Melanocyte of skin (primary cell): ENCODE data around the gene MEGF6. TPM values are rescaled to one million over a fixed set of nuclear protein-coding genes. Genes with fewer than 3 reads are reported as not detected.

ENCODE experiments used
- small RNA-seq, 2 donors: library from RNA; depleted of rRNA; stranded (forward); fragments of <200 nt; gene quantifications; one replicate each; pipeline ENCODE3, GENCODE V24; 2012
- total RNA-seq, 2 donors: library from RNA; depleted of rRNA; stranded (reverse); fragments of >200 nt; gene quantifications; 2 replicates each; pipeline ENCODE4 v1.2.3, GENCODE V29; 2012

Gene MEGF6
- total RNA-seq = 1 to 10 TPM in 1 of 2 donors, under 1 TPM in 1; 1.00 to 1.7 TPM

DNA sequence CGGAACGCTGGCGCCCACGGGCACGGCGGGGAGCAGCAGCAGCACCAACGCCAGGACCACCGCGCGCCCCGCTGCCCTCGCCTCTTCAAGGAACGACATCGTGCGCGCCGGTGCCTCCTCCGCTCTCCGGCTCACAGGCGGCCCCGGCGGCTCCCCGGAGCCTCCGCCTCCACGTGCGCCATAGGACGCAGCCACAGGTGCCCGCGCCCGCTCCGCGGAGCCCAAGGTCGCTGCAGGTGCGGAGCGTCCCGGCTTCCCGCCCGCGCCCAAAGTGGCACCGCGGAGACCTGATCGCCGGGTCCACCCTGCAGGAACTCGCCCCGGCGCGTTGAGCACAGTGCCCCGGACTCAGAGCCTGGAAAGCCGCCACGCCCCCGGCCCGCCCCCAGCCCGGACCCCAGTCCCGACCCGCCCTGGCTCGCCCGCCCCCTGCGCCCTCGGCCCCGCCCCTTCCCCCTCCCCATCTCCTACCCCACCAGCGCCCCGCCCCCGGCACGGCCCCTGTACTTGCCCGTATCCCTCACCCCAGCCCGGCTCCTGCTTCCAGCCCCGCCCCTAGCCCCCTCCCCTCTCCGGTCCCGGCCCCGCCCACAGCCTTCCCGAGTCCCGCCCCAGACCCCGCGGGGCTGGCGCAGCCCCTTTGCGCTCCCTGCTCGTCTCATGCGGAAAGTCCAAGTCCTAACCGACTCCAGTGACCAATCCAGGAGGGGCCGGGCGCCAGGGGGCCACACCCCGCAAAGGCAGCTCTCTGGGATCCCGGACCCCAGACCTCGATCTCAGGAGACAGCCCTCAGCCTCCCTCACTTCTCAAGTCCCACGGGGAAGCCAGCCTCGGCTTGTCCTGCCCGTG is at the start of gene MEGF6:
TSS of gene MEGF6 (minus strand) at position 339 of the 850 bp plus-strand sequence. CDS start at position 99, 240 bp downstream.

GRCh38 chr1:3651930-3652547 is 40.7 kb upstream of the MEGF6 start, which contains the start of gene TP73:
Gene TP73, plus strand, starts transcription at chr1:3652516. Its CDS starts 29,850 bp downstream, at chr1:3682366.

DNA sequence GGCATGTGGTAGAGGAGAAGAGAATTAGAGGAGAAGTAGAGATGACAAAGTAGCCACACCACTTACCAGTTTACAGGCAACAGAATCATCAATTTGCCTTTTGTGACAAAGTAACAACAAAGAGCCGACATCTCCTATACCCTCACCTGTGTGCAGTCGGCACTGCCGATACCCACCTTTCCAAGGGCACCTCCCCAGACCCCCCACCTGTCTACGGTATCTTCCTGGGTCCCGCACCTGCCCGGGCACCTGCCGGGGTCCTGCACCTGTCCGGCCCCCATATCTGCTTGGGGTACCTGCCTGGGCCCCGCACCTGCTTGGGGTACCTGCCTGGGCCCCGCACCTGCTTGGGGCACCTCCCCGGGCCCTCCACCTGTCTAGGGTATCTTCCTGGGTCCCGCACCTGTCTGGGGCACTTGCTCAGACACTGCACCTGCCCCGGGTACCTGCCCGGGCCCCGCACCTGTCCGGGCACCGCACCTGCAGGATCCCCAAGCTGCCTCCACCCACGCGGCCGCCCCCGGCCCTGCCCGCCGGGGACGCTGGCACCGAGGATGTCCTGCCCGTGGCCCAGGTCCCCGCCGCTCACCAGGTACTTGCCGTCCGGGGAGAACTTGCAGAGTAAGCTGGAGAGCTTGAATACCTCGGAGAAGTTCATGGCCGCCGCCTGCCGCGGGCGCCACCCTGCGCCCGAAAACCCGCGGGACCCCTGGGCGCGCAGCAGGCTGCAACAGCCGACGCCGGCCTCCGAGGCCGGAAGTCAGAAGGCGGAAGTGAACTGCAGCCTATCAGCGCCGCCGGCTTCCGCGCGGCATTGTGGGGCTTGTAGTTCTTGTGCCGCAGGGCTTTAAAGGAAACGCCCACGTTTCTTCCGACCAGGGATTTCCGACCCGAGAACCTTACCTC is 38.3 kb upstream of the MEGF6 start, which contains the start of gene WRAP73:
TSS of gene WRAP73 (minus strand) at position 762 of the 906 bp plus-strand sequence. CDS start at position 658, 104 bp downstream.

GRCh38 chr1:3624200-3625136 is 13.2 kb upstream of the MEGF6 start, which contains the start of gene TPRG1L:
Gene TPRG1L, plus strand, starts transcription at chr1:3625015. Its CDS starts 58 bp downstream, at chr1:3625073.

DNA sequence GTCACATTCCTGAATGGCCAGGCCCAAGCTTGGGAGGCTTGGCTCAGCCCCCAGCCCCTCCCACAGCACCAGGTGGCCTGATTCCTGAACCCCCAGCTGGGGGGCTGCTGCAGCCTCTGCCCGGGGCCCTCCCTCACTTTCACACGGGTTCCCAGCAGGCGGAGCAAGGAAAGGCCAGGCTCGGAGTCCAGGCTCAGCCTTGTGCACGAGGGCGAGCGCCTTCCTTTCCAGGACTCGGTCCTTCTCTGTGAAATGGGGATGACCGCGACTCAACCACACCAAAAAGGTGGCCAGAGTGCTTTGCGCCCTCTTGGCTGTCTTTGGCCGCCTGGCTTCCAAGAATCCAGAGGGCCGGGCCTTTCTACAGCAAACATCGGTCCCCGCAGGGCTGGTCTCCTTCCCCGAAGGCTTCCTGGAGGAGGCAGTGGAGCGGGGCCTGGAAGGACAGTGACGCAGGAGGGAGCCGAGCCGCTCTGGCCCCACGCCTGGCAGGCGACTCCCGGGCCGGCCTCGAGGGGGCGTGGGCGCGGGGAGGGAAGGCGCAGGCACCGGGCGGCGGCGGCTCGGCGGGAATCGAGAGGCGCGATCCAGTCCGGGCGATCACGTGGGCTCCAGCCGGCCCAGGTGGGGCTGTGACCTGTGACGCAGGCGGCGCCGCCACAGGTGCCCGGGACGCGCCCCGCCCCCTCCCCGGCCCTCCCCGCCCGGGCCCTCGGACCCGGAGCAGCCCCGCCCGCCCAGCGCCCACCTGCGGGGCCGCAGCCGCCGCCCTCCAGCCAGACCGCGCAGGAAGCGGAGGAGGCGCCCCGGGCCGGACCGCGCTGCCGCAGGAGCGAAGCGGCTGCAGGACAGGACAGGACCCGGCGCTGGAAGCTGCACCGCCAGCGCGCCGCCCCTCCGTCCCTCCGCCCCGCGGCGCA is 157.2 kb downstream of the MEGF6 start, which contains the start of gene ARHGEF16:
TSS of gene ARHGEF16 (plus strand) at position 775 of the 920 bp plus-strand sequence. CDS start 8,420 bp downstream, outside the sequence.

Small RNAs within 50 kb of the gene (small RNA-seq; reads per million reads assigned to genes)
- 0 reads per million in 2 donors for gene MIR551A

Other genes starting within 250 kb of the MEGF6 start
- under 1 TPM in 1 of 2 donors, not detected in 1; under 0.01 TPM for gene ARHGEF16, start 156.8 kb downstream of the MEGF6 start, total RNA-seq
- 10 to 100 TPM; 11.3 to 13.4 TPM for gene TPRG1L, start 13.5 kb upstream of the MEGF6 start, total RNA-seq
- gene WRAP73, start 38.6 kb upstream of the MEGF6 start, total RNA-seq = 10 to 100 TPM in 1 of 2 donors, 1 to 10 TPM in 1; 10.0 to 13.3 TPM
- gene TP73, start 41.0 kb upstream of the MEGF6 start, total RNA-seq = under 1 TPM in 1 of 2 donors, not detected in 1; under 0.01 TPM
- not detected for gene CCDC27, start 140.9 kb upstream of the MEGF6 start, total RNA-seq
- gene SMIM1, start 161.2 kb upstream of the MEGF6 start, total RNA-seq = 1 to 10 TPM; 1.4 to 3.3 TPM
- 10 to 100 TPM; 25.1 to 37.3 TPM for gene LRRC47, start 185.0 kb upstream of the MEGF6 start, total RNA-seq
- gene CEP104, start 245.7 kb upstream of the MEGF6 start, total RNA-seq = 10 to 100 TPM; 18.9 to 23.0 TPM
- gene DFFB, start 246.0 kb upstream of the MEGF6 start, total RNA-seq = 10 to 100 TPM; 10.3 to 14.5 TPM